GM10847 (cell line): Measurements from ENCODE around the gene ATP10A.

Experiments
- POLR2A ChIP-seq: IDR thresholded peaks from 2 replicates; pipeline ENCODE4 v1.6.1; 2011; ENCODE audit not compliant: insufficient read length; ENCODE audit errors: extremely low read depth

ATP10A gene, protein sequence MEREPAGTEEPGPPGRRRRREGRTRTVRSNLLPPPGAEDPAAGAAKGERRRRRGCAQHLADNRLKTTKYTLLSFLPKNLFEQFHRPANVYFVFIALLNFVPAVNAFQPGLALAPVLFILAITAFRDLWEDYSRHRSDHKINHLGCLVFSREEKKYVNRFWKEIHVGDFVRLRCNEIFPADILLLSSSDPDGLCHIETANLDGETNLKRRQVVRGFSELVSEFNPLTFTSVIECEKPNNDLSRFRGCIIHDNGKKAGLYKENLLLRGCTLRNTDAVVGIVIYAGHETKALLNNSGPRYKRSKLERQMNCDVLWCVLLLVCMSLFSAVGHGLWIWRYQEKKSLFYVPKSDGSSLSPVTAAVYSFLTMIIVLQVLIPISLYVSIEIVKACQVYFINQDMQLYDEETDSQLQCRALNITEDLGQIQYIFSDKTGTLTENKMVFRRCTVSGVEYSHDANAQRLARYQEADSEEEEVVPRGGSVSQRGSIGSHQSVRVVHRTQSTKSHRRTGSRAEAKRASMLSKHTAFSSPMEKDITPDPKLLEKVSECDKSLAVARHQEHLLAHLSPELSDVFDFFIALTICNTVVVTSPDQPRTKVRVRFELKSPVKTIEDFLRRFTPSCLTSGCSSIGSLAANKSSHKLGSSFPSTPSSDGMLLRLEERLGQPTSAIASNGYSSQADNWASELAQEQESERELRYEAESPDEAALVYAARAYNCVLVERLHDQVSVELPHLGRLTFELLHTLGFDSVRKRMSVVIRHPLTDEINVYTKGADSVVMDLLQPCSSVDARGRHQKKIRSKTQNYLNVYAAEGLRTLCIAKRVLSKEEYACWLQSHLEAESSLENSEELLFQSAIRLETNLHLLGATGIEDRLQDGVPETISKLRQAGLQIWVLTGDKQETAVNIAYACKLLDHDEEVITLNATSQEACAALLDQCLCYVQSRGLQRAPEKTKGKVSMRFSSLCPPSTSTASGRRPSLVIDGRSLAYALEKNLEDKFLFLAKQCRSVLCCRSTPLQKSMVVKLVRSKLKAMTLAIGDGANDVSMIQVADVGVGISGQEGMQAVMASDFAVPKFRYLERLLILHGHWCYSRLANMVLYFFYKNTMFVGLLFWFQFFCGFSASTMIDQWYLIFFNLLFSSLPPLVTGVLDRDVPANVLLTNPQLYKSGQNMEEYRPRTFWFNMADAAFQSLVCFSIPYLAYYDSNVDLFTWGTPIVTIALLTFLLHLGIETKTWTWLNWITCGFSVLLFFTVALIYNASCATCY (N-terminal part only)

DNA sequence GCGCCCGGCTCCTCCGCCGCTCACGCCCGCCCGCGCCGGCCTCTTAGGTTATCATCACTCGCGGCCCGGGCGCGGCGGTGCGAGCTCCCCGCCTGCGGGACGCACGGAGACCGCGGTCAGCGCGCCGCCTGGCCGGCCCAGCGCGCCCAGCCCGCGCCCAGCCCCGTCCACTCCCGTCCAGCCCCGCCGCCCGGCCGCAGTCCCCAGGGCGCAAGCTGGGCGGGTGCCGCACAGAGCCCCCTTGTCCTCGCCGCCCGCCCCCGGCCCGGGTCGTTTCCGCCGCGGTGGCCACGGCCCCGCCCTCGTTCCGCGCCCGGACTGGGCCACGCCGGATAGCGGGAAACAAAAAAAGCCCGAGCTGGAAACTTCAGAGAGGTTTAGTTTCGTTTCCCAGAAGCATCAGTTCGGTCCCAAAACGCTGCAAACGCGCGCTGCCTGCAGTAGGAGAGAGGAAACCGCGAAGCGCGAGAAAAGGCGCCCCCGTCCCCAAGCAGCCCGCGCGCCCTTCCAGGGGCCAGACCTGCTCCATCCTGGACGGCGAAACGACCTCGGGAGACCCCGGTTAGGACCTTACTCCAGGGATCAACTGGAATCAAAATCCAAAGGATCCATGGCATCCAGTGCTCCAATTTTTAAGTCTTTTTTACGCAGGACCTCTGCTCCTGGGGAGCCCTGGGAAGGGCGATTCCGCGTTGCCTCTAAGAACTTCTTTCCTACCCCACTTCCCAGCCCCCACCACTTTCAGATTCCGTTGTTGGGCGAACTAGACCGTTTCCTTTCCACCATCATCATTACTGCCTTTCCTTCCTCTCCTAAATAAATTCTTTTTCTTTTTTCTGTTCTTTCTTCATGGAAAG, at the start of gene ATP10A:
ATP10A (minus strand) TSS at position 217 of the 857 bp plus-strand sequence. CDS start 231 bp downstream, outside the sequence.
- TF ChIP-seq POLR2A = no peak

DNA sequence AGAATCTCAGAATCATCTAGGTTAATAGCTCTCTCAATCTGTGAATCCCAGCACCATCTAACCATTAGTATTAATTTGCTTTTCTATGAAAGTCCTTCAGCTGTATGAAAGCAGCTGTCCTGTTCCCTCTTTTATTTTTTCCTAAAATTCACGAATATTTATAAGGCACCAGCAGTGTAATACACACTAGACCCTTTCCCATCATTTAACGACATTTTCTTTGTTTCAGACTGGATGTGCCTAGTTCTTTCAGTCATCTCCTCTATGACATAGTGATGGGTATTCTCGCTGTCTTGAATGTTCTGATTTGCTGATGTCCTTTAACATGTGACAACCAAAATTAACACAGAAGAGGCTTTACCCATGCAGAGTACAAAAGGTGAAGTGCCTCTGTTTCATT, 48.9 kb upstream of the ATP10A start:
- no peak for TF ChIP-seq POLR2A

DNA sequence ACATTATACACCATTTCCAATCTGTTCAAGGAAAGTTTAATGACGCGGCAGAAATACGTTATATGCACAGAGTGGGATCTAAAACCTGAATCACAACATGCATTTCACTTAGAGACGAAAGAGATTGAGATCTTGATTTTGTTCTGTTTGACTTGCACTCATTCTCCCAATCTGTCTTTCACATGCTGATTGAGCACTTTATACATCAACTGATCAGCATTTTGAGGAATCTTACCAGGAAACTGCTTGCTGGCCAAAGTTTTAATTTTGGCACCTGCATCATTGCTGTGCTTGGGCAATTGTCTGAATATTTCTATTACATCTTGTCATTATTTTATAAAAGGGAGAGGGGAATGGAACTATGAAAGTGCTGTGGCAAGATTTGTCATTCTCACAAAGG, 47.7 kb upstream of the ATP10A start:
- no peak for TF ChIP-seq POLR2A

DNA sequence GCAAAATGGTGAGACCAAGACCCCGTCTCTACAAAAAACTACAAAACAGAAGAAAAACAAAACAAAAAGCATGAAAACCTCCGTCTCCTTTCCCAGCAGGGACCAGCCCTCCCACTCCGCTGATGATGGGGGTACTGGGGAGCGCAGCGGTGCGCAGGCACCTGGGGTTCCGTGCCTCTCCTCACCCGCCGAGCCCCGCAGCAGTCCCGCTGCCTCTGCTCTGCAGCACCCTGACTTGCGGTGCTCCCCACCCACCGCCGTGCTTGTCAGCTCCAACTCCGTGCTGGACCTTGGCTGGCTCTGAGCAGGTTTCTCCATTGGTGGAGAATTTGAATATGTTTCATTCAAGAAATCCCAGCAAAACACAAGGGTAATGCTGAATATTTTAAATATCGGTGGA, 46.7 kb upstream of the ATP10A start:
- TF ChIP-seq POLR2A = no peak

DNA sequence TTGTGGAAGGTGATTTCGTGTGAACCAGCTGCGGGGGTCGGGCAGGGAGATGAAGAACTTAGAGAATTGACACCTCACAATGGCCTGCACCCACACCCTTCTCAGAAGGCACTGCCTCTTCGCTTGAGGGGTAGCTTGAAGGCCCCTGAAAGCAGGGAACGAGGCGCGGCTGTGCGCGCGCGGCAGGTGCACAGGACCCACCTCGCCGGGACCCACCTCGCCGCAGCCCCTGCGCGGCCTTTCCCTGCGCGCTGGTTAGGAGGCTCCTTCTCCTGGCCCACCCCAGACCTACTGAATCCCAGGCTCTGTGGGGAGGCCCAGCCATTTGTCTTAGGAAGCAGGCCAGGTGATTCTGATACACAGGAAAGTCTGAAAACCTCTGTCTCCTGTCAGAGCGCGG, 46.2 kb upstream of the ATP10A start:
- no peak for TF ChIP-seq POLR2A

DNA sequence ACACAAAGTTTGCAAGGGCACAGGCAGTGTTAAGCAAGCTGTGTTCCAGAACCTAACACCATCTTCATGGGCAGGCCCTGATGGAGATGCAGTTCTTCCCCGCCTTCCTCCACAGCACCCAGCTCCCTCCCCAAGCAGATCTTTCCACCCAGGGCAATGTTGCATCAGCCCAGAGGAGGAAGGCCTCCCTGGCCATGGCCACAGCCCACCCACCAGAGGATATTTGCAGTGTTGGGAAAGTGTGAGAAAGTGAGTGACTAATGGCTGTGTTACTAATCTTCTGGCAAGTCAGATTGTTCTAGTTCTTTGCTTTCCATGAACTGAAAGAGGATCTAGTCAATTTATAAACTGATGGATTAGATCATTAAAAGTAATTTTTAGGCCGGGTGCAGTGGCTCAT, 42.0 kb upstream of the ATP10A start:
- TF ChIP-seq POLR2A = no peak

DNA sequence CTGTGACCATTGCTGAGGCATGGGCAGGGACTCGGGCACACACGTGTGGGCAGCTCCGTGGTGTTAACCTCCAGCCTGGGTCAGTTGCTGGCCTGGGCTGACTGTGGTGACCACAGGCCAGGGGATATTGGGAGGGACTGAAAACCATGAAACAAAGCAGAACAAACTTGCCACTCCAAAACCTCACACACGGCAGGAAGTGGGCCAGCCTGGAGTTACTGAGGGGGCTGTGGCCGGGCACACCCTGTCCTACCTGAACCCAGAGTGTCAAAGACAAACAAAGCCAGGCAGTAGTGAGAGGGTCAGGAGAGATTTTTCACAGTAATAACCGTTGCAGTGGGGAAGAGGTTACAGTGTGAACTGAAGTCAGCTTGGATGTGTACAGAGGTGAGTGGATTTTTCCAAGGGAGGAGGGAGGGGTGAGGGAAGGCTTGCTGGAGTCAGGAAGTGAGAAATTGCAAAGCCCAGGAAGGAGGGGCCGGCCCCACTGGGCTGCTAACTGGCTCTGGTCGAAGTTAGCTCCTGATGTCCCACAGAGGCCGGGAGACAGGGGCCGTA, 40.0 kb upstream of the ATP10A start:
- TF ChIP-seq POLR2A = no peak

DNA sequence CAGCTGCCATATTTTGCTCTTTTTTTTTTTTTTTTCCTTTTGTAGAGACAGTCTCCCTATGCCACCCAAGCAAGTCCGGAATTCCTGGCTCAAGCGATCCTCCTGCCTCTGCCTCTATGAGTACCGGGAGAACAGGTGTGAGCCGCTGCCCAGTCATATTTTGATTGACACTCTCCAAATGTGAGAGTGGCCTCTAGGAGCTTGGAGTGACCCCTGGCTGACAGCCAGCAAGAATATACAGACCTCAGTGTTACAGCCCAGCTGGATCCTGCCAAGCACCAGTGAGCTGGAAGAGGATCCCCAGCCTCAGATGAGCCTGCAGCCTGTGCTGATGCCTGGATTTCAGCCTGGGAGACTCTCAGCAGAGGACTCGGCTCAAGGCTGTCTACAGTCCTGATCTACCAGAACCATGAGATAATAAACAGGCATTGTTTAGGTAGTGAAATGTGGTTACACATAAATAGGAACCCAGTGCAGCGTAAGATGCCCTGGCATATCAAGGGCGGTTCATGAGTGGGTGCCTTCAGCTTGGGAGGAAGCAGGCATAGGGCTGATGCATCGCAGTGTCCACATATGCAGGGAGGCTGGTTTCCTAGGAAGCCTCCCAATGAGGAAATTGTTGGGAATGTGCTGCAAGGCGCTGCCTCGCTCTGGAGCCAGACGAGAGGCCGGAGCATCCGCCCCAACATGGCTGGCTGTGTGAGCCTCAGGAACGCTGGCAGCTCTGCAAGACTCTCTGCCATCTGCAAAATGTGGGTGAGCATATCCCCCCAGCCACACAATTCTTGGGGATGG, 38.9 kb upstream of the ATP10A start:
- TF ChIP-seq POLR2A = no peak

DNA sequence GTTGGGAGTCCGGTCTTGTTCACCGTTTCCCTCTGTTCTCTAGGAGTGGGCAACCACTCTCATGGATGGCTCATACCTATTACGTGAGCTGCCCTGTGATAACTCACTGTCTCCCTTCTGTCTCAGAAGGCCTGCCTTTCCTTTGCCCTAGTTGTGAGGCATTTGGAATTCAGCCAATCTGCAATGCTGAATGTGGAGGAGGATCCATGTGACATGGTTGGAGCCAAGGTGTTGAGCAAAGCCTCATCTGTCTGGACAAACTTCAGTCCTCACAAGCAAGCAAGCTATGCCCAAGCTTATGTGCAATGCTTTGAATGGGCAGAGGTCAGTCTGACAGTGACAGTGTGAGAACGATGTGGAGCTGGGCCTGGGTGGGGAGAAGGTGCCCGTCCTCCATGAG, 37.8 kb upstream of the ATP10A start:
- TF ChIP-seq POLR2A = no peak

DNA sequence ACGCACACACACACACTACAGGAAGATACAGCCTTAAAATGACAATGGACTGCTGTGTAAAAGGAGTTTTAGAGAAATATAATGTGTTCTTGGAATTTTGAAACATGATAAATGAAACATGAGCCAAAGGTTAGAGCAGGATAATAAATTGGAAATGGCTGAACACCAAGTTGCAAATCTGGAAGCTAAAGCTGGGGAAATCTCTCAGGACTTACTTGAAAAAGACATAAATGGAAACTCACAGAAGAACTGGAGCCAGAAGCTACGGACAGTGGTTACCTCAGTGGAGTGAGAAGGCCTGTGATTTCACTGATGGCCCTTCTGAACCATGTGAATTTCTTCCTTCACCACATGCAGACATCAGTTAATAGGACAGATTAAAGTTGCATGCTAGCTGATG, 37.3 kb upstream of the ATP10A start:
- no peak for TF ChIP-seq POLR2A

DNA sequence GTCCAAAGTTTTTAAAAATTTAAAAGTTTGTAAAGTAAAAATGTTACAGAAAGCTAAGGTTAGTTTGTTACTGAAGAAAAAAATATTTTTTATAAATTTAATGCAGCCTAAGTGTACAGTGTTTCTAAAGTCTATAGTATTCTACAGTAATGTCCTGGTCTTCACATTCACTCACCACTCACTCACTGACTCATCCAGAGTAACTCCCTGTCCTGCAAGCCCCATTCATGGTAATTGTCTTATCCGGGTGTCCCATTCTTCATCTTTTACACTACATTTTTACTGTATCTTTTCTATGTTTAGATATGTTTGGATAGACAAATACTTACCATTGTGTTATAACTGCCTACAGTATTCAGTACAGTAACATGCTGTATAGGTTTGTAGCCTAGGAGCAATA, 36.7 kb upstream of the ATP10A start:
- TF ChIP-seq POLR2A = no peak

DNA sequence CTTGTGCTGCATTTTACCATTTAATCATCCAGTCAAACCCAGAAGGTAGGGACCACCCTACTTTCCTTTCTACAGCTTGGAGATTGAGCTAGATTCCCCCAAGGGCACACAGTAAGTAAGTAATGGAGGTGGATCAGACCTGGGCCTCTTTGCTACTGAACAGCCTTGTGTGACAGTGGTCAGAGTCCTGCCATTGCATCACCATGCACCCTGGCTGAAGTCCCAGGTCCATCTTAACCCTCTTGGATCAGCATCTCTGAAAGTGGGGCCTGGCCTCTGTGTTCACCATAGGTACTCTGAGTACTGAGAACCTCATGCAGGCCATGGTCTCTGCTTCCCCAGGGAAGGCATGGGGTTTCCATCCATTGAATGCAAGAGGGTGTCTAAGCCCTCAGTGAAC, 34.5 kb upstream of the ATP10A start:
- no peak for TF ChIP-seq POLR2A

DNA sequence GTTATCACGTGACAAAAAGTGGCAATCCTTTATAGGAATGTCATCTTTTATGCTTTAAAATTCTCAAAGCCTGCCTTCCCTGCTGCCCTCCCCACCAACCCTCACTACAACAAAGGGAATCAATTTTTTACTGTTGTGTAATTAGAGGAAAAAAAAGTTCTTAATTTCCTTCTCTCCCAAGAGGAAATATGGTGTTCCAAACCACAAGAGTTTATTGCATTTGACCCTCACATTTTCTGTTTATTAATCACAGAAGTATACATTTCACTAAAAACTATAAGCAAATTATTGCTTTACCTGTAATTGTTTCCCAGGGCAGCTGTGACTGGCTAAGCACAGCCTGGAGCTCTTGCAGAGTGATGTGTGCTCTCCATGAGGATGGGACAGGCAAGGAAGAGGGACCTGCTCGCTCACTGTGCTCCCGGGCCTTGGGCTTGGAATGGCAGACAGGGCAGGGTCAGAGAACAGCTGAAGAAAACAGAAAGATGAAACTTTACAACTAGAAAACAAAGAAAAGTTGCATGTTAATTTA, 31.3 kb upstream of the ATP10A start:
- no peak for TF ChIP-seq POLR2A
